ENCODE data around the gene BLVRA.
A peak's percentile ranks its signal among the peaks of the same experiment; 100 is the strongest.
"Not testable (repeated sequence)": the region's sequence is repeated elsewhere in the genome, so short reads cannot be mapped to it uniquely, and the experiment has no call there.

BLVRA gene

GRCh38 chr7:43810195-43810941 lies 51.9 kb downstream of the BLVRA start:
- DNase-seq, result peak; percentile 40

DNA sequence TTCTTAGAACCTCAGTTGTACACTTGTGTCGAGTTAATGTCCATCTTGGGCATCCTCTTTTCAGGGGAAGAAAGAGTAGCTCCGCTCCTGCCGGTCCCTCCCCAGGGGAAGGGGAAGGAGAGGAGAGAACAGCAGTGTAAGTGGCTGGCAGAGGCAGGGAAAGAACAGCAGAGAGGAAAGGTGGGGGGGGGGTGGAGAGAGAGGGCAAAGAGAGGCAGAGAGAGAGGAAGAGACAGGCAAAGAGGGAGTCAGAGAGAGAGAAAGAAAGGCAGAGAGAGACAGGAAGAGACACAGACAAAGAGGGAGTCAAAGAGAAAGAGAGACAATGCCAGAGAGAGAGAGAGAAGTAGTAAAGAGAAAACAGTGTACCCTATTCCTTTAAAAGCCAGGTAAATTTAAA lies 56.9 kb downstream of the BLVRA start:
- DNase-seq, result no peak

GRCh38 chr7:43816046-43816797 lies 57.7 kb downstream of the BLVRA start:
- not testable (repeated sequence) for DNase-seq

DNA sequence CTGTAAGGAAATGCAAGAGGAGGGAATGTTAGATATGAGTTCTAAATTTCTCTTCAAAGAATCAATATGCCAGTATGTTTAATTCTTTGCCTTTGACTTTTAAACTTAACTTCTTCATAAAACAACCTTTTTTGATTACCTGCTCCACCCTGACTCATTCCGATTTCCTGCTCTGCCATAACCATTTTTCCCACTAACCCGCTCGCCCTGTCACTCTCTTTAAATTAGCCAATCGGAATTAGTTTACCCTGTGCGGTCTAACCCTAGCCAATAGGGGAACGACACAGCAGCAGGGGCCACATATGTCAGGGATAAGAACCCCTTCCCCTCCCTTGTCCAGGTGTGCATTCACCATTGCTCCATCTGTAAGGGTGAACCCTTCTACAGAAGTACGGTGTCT lies 64.9 kb downstream of the BLVRA start:
- DNase-seq, result not testable (repeated sequence)

- DNase-seq, result no peak
These were observed 65.5 kb downstream of the BLVRA start for GRCh38 chr7:43823941-43824340.

GRCh38 chr7:43824513-43824912 lies 66.0 kb downstream of the BLVRA start:
- DNase-seq, result not testable (repeated sequence)

DNA sequence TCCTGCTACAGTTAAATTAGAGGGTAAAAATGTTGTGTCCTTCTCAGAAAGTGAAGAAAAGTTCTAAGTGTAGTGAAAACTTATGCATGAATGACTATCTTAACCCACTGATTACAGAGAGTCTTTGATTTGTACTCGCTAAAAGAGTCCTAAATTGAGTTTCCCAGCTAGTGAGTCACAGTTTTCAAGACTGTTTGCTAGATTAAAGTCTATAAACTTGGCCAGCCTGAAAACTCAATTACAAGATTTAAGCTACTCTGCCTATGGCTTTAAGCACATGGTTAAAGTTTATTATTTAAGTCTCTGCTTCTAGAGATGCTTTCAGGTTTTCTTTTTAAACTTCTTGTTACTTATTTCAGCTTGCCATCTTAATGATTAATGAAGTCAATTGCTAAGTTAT lies 66.5 kb downstream of the BLVRA start:
- DNase-seq, result no peak

- DNase-seq, result no peak
These were observed 66.9 kb downstream of the BLVRA start for GRCh38 chr7:43825391-43825808.

DNA sequence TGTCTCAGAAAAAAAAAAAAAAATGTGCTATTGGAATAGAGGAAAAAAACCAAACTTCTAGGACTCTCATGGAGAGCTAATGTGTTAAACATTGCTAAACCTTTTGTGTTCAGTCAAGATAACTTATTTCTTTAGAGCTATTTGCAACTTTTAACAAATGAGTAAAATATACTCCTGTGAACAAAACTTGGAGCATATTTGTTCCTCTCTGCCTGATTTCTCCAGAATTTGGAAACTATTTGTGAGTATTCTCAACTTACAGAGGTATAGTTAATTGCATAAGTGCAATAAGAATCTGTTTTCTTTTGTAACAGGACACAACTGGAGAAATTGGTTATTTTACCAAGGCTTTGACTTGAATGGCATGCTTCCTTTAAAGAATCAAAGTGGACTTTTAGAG lies 72.4 kb downstream of the BLVRA start:
- not testable (repeated sequence) for DNase-seq

DNA sequence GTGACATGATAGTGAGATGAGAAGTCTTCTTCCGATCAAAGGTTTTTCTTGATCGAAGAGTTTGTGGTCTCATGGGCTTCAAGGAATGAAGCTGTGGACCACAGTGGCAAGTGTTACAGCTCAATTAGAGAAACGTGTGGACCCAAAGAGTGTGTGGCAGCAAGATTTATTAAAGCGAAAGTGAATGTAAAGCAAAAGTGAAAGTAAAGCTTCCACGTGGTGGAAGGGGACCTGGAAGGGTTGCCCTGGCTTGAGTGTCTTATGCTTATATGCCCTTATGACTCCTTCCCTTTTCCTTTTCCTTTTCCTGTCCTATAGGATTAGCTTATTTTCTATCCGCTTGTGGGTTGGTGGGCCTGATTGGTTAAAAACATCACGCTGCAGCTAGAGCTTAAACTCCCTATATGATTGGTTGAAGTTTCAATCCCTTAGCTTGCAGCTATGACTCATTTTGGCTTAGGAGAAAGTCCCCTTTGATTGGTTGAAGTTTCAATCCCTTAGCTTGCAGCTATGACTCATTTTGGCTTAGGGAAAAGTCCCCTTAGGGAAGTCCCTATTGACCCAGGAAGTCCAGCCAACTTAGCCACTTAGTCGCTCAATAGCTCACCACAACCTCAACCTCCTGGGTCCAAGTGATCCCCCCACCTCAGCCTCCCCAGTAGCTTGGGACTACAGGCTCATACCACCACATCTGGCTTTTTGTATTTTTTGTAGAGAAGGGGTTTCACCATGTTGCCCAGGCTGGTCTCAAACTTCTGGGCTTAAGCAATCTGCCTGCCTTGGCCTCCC lies 76.2 kb downstream of the BLVRA start:
- DNase-seq, result peak; percentile 83

- DNase-seq, result no peak
These were observed 79.8 kb downstream of the BLVRA start for GRCh38 chr7:43838201-43838658.

GRCh38 chr7:43843296-43843695 lies 84.8 kb downstream of the BLVRA start:
- no peak for DNase-seq

GRCh38 chr7:43844257-43844656 lies 85.8 kb downstream of the BLVRA start:
- no peak for DNase-seq

DNA sequence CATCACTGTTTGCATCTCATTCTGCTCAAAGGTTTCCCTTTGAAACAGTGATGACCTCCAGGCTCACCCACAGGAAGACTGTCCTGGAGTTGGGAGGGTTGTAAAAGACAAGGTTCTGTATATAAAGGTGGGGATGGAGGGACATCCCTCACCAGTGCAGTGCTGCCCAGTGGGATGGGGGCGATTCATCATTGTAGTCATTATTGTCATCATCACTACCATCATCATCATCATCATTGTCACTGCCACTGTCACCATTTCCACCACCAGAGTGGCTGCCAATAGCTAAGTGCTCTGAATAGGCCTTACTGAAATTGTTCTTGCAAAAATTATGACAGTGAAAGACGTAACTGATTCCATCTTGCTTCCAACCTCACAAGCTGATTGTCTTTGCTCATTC lies 86.2 kb downstream of the BLVRA start:
- no peak for DNase-seq

GRCh38 chr7:43847496-43847895 lies 89.0 kb downstream of the BLVRA start:
- DNase-seq, result no peak

DNA sequence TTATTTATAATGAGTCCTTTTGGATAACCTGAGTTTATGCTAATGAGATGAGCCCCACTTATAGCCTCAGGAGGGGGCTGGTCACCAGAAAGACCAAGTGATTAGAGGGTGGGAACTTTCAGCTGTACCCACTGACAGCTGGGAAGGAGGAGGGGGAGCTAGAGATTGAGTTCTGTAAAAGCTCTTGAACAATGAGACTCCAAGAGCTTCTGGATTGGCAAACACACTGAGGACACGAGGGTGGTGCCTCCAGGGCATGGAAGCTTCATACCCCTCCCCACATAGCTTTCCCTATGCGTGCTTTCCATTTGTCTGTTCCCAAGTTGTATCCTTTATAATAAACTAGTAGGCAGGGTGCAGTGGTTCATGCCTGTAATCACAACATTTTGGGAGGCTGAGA lies 90.6 kb downstream of the BLVRA start:
- DNase-seq, result no peak

DNA sequence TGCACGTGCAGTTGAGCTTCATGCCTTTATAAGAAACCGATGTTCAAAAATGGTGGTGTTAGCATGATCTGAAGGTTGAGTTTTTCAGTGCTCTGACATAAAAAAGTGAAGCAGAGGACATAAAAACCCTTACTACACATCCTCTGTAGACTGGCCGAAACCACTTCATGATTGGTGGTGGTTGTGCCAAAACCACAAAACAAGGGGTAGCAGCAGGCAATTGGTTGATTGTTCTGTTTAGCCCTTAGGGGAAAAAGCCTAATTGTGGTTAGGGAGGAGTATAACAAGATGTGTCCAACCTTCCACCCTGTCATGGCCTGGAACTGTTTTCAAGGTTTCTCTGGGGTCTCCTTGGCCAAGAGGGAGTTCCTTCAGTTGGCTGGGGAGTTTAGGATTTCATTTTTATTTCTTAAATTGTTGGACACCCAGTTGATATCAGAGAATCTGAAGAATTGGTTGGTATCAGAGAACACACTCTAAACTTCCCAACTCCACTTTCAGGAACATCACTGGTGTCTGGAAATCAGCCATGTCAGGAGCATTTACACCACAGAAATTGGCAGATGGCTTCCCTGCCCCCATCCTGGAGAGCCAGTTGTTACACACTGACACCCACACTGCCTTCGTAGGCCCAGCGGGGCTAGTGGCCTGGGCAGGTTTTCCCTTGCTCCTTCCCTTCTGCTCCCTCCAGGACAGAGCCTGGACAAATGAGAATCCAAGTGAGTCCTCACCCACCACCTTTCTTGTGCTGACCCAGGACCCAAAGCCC lies 92.1 kb downstream of the BLVRA start:
- DNase-seq, result no peak

GRCh38 chr7:43851805-43852204 lies 93.3 kb downstream of the BLVRA start:
- no peak for DNase-seq

GRCh38 chr7:43855176-43855575 lies 96.7 kb downstream of the BLVRA start:
- no peak for DNase-seq

- DNase-seq, result no peak
These were observed 97.8 kb downstream of the BLVRA start for GRCh38 chr7:43856316-43856715.
